Measurements from ENCODE around the gene CLCNKA. TPM values are rescaled to one million over a fixed set of nuclear protein-coding genes. Genes with fewer than 3 reads are reported as not detected.
"Not testable (repeated sequence)": the region's sequence is repeated elsewhere in the genome, so short reads cannot be mapped to it uniquely, and the experiment has no call there.

Gene CLCNKA
- total RNA-seq, 1 donor from 2014 or later = 1.2 TPM

- DNase-seq (ENCODE audit: low spot score) = no peak
- intact Hi-C loops (cut with DNase I) = loop anchor here (5.0 kb wide), 1 partner anchor 258 kb away; no protein-coding TSS in a partner anchor
Measured at GRCh38 chr1:16054598-16055540, 33.0 kb downstream of the CLCNKA start.

- intact Hi-C loops (cut with DNase I) = loop anchor here (1.0 kb wide), 1 partner anchor 47 kb away; no protein-coding TSS in a partner anchor
- DNase-seq (ENCODE audit: low spot score) = peak; percentile 86
Measured at GRCh38 chr1:16055613-16056520, 34.0 kb downstream of the CLCNKA start.

GRCh38 chr1:16056521-16056912 lies 34.7 kb downstream of the CLCNKA start:
- not testable (repeated sequence) for DNase-seq (ENCODE audit: low spot score)
- intact Hi-C loops (cut with DNase I) = loop anchor here (1.0 kb wide), 1 partner anchor 47 kb away; no protein-coding TSS in a partner anchor

GRCh38 chr1:16057314-16057915 lies 35.6 kb downstream of the CLCNKA start:
- DNase-seq (ENCODE audit: low spot score); intact Hi-C loops (cut with DNase I): not testable (repeated sequence)

GRCh38 chr1:16058394-16059120 lies 36.7 kb downstream of the CLCNKA start:
- intact Hi-C loops (cut with DNase I); DNase-seq (ENCODE audit: low spot score): not testable (repeated sequence)

GRCh38 chr1:16061266-16061665 lies 39.4 kb downstream of the CLCNKA start:
- intact Hi-C loops (cut with DNase I) = no loop called here
- no peak for DNase-seq (ENCODE audit: low spot score)

GRCh38 chr1:16061989-16062686 lies 40.3 kb downstream of the CLCNKA start:
- intact Hi-C loops (cut with DNase I) = loop anchor here (1.0 kb wide), 1 partner anchor 22 kb away; no protein-coding TSS in a partner anchor
- not testable (repeated sequence) for DNase-seq (ENCODE audit: low spot score)

- intact Hi-C loops (cut with DNase I) = loop anchor here (1.0 kb wide), 1 partner anchor 22 kb away; no protein-coding TSS in a partner anchor
- not testable (repeated sequence) for DNase-seq (ENCODE audit: low spot score)
Measured at GRCh38 chr1:16062687-16063075, 40.8 kb downstream of the CLCNKA start.

- DNase-seq (ENCODE audit: low spot score) = no peak
- intact Hi-C loops (cut with DNase I) = no loop called here
Measured at GRCh38 chr1:16063226-16063829, 41.5 kb downstream of the CLCNKA start.

- intact Hi-C loops (cut with DNase I) = no loop called here
Measured at GRCh38 chr1:16063921-16064320, 42.1 kb downstream of the CLCNKA start.

GRCh38 chr1:16064536-16065268 lies 42.9 kb downstream of the CLCNKA start:
- intact Hi-C loops (cut with DNase I) = no loop called here
- DNase-seq (ENCODE audit: low spot score) = no peak

More at GRCh38 chr1:16063921-16064320, 42.1 kb downstream of the CLCNKA start:
- DNase-seq (ENCODE audit: low spot score) = no peak

- DNase-seq (ENCODE audit: low spot score) = no peak
- intact Hi-C loops (cut with DNase I) = no loop called here
Measured at GRCh38 chr1:16065269-16065576, 43.4 kb downstream of the CLCNKA start.

GRCh38 chr1:16066245-16066644 lies 44.4 kb downstream of the CLCNKA start:
- no peak for DNase-seq (ENCODE audit: low spot score)
- intact Hi-C loops (cut with DNase I) = no loop called here

- intact Hi-C loops (cut with DNase I) = no loop called here
- no peak for DNase-seq (ENCODE audit: low spot score)
Measured at GRCh38 chr1:16067127-16067768, 45.4 kb downstream of the CLCNKA start.

GRCh38 chr1:16067933-16068332 lies 46.1 kb downstream of the CLCNKA start:
- no peak for DNase-seq (ENCODE audit: low spot score)
- intact Hi-C loops (cut with DNase I) = no loop called here

GRCh38 chr1:16068356-16069270 lies 46.8 kb downstream of the CLCNKA start:
- intact Hi-C loops (cut with DNase I) = no loop called here
- peak; percentile 82 for DNase-seq (ENCODE audit: low spot score)

All from cardiac septum (tissue), 1 donor.